DMS 273 treated with DMSO at 0.1 percent for 48 hours (cell line): ENCODE data around the gene TUBGCP5.

Source experiments
- DNase-seq: peaks from one replicate; lab custom pipeline; 2025; lab: John Stamatoyannopoulos, UW

The TUBGCP5 gene

GRCh38 chr15:22978691-22979237, 60.6 kb downstream of the TUBGCP5 start:
- DNase-seq = no peak

GRCh38 chr15:22974745-22975144, 64.6 kb downstream of the TUBGCP5 start:
- no peak for DNase-seq

GRCh38 chr15:22973987-22974386, 65.4 kb downstream of the TUBGCP5 start:
- no peak for DNase-seq

- DNase-seq = no peak
Observed at GRCh38 chr15:22973286-22973685, 66.1 kb downstream of the TUBGCP5 start.

- no peak for DNase-seq
Observed at GRCh38 chr15:22969489-22969888, 69.9 kb downstream of the TUBGCP5 start.

GRCh38 chr15:22968366-22968765, 71.0 kb downstream of the TUBGCP5 start:
- no peak for DNase-seq

GRCh38 chr15:22967084-22967770, 72.1 kb downstream of the TUBGCP5 start:
- no peak for DNase-seq

- DNase-seq = no peak
Observed at GRCh38 chr15:22966321-22967083, 72.9 kb downstream of the TUBGCP5 start.

GRCh38 chr15:22963641-22964040, 75.7 kb downstream of the TUBGCP5 start:
- DNase-seq = no peak

GRCh38 chr15:22962611-22963010, 76.8 kb downstream of the TUBGCP5 start:
- DNase-seq = no peak

- DNase-seq = no peak
Observed at GRCh38 chr15:22961762-22962161, 77.6 kb downstream of the TUBGCP5 start.

- no peak for DNase-seq
Observed at GRCh38 chr15:22960556-22960955, 78.8 kb downstream of the TUBGCP5 start.

- no peak for DNase-seq
Observed at GRCh38 chr15:22960126-22960525, 79.2 kb downstream of the TUBGCP5 start.

- DNase-seq = no peak
Observed at GRCh38 chr15:22959321-22960101, 79.9 kb downstream of the TUBGCP5 start.

GRCh38 chr15:22958487-22959280, 80.7 kb downstream of the TUBGCP5 start:
- DNase-seq = no peak

GRCh38 chr15:22956978-22957260, 82.5 kb downstream of the TUBGCP5 start:
- DNase-seq = no peak

- no peak for DNase-seq
Observed at GRCh38 chr15:22956257-22956977, 83.0 kb downstream of the TUBGCP5 start.

- no peak for DNase-seq
Observed at GRCh38 chr15:22955544-22956119, 83.7 kb downstream of the TUBGCP5 start.

- no peak for DNase-seq
Observed at GRCh38 chr15:22954798-22955543, 84.4 kb downstream of the TUBGCP5 start.

GRCh38 chr15:22954326-22954725, 85.0 kb downstream of the TUBGCP5 start:
- DNase-seq = no peak
